ENCODE measurements around the gene GJB3. TPM values are rescaled to one million over a fixed set of nuclear protein-coding genes. Genes with fewer than 3 reads are reported as not detected.

Gene GJB3
- total RNA-seq, 4 donors from 2014 or later, result 0.22 to 0.63 TPM; not detected in 2

Other genes with a start within 250 kb of the GJB3 start
- 1 to 10 TPM in 1 of 4 donors, under 1 TPM in 1, not detected in 2; 0.22 to 1.0 TPM for gene GJB5, start 26.2 kb upstream of the GJB3 start, total RNA-seq
- gene GJB4, start 21.5 kb upstream of the GJB3 start, total RNA-seq, result not detected
- 10 to 100 TPM; 20.3 to 65.1 (median 37.2) TPM for gene GJA4, start 11.8 kb downstream of the GJB3 start, total RNA-seq
- gene SMIM12, start 78.5 kb downstream of the GJB3 start, total RNA-seq, result 10 to 100 TPM; 17.5 to 35.1 (median 22.0) TPM
- under 1 TPM in 3 of 4 donors, not detected in 1; 0.42 to 0.87 (median 0.78) TPM for gene DLGAP3, start 148.4 kb downstream of the GJB3 start, total RNA-seq
- 10 to 100 TPM; 42.9 to 66.5 (median 62.2) TPM for gene TMEM35B, start 204.1 kb downstream of the GJB3 start, total RNA-seq